Activated CD4-positive, alpha-beta T cell treated with anti-CD3 and anti-CD28 coated beads for 48 hours (primary cell): ENCODE measurements around the gene TMEM59.
A peak's percentile ranks its signal among the peaks of the same experiment; 100 is the strongest.
"Not testable (repeated sequence)": the region's sequence is repeated elsewhere in the genome, so short reads cannot be mapped to it uniquely, and the experiment has no call there.

Experiments used
- DNase-seq: peaks from one replicate; pipeline ENCODE4 v3.0.0-alpha.2; 2020

Gene TMEM59, protein sequence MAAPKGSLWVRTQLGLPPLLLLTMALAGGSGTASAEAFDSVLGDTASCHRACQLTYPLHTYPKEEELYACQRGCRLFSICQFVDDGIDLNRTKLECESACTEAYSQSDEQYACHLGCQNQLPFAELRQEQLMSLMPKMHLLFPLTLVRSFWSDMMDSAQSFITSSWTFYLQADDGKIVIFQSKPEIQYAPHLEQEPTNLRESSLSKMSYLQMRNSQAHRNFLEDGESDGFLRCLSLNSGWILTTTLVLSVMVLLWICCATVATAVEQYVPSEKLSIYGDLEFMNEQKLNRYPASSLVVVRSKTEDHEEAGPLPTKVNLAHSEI

DNA sequence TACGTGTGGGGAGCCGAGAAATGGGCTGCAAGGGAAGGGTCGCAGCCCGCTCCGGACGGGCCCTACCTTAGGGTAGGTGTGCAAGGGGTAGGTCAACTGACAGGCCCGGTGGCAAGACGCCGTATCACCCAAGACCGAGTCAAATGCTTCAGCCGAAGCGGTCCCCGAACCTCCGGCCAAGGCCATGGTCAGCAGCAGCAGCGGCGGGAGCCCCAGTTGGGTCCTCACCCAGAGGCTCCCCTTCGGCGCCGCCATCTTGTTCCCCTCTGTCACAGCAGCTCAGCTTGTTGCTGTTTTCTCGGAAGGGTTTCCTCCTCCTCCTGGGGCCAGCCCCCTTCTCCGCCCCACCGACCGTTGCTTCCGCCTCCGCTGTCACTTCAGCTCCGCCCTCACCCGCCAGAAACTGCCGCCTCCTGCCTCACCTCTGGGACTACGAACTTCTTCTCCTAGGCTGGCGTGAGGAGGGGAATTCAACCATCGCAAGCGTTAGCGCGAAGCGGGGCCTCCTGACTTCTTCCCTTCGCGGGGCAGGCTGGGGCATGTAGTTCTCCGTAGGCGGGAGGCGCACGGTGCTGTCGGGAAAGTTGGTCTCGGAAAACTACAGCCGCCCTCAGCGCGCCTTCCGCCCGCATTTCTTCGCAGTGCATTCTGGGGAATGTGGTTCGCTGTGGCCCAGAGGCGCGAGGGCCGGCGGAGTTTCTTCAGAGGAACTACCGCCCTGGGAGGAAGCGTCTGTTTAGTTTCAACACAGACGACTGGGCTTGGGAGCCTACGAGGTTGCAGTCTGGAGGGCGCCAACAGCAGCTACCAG lies at the start of gene TMEM59, which contains the start of gene TCEANC2:
TSS of gene TMEM59 (minus strand) at position 271 of the 811 bp plus-strand sequence. CDS start at position 255, 16 bp downstream.
TSS of gene TCEANC2 (plus strand) at position 675 of the 811 bp plus-strand sequence. CDS start 815 bp downstream, outside the sequence.
- DNase-seq = peak; percentile 98

DNA sequence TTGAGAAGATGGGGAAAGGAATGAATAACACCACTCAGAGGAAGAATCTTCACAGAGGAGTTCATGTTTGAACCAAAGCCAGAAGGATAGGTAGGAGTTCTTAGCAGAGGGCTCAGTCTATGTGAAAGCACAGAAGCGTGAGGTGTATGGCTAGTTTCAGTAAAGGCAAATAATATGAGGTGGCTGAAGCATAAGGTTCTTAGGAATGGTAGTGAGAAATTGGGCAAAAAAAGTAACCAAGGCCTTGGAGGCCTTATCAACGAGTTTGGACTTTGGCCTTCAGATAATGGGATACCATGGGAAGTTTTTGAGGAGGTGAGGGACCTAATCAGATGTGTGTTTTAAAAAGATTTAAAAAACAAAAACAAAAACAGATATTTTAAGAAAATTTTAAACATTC lies 47.5 kb upstream of the TMEM59 start:
- no peak for DNase-seq

DNA sequence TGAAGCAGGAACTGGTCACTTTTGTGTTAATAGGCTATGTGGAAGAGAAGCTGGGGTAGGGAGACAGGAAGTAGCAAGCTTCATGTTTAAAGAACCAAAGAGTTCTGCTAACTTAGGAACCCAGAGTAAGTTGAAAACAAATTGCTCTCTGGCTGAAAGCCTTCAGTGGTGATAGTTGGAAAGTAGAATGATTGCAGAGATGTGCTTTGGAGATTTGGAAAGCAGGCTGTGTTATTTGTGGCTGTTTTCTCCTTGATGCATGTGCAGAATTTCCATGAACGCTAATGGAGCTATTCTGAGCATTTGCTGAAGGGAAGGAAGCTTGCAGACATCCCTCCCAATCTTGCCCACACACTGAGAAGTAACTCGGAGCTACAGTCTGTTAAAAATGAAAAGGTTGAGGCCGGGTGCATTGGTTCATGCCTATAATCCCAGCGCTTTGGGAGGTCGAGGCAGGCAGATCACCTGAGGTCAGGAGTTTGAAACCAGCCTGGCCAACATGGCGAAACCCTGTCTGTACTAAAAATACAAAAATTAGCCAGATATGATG lies 46.1 kb upstream of the TMEM59 start:
- no peak for DNase-seq

DNA sequence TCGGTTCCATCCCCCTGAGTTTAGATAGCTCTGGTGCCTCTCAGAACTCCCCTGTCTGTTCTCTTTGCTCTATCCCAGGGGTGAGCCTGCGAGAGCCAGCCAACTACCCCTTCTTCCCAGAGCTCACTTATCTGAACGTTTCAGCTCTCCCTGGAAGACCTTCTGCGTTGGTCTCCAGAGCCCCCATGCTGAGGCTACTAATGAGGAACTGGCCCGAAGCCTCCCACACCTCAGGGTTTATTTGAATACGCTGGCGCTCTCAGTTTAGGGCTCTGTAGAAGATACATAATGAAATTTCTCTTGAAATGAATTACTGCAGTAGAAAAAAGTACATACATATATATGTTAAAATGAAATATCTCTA lies 43.9 kb upstream of the TMEM59 start:
- no peak for DNase-seq

DNA sequence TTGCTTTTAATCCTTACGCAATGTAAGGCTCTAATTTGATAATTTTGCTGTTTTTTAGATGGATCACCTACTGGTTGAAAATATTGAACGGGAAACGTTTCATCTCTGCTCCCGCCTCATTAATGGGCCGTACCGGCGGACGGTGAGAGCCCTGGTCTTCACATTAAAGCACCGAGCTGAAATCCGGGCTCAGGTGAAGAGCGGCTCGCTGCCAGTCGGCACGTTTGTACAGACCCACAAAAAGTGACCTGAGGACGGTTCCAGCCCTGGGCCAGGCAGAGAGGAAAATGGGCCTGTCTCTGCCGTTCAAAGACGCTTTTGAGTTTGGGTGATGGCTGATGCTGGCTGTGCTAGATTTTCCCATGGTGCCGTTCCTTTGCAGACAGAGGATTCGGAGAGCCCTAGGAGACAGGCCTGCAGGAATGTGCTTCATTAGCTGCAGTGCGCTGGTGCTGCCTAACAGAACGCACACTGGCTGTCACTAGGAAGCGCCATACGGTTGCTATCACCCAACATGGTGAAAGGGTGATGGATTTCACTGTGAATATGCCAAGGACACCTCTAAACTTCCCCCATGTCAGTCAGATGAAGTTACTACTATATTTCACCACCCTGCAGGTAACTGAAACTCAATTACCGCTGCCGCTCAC lies 43.3 kb upstream of the TMEM59 start:
- DNase-seq = no peak

DNA sequence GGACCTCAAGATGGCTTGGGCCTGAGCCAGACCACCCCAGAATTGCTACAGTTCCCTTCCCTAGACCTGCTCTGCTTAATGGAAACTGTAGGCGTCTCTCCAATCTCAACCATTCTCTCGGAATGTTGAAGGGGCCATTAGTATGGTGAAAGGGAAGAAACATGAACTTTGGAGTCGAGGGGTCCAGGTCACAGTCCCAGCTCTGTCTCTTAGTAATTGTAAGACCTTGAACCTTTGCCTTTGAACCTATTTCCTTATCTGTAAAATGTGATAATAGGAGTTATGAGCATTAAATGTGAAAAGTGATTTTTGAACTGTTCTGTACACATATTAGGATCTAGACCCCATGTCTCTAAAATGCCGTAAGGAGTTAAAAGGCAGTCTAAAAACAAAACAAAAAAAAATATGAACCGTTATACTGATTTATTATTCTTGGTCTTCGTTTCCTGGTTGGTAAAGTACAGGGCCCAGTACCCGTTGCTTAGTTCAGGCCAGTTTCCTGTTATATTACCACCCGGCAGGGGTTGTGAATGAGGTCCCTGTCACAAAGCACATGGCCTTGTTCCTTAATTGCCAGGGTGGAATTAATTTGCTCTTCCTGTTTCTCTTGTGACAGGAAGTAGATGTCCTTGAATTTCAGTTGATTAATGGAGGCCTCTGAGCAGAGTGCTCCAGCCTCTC lies 42.7 kb upstream of the TMEM59 start:
- DNase-seq = no peak

DNA sequence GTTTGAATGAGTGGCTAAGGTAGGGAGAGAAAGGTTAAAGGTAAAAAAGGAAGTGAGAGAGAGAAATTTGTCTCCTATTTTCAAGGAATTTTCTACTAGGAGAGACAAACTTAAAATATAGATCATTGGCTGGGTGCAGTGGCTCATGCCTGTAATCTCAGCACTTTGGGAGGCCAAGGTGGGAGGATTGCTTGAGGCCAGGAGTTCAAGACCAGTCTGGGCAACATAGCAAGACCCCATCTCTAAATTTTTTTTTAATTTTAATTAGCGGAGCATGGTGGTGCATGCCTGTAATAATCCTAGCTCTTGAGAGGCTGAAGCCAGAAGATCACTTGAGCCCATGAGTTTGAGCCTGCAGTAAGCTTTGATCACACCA lies 41.7 kb upstream of the TMEM59 start:
- not testable (repeated sequence) for DNase-seq

DNA sequence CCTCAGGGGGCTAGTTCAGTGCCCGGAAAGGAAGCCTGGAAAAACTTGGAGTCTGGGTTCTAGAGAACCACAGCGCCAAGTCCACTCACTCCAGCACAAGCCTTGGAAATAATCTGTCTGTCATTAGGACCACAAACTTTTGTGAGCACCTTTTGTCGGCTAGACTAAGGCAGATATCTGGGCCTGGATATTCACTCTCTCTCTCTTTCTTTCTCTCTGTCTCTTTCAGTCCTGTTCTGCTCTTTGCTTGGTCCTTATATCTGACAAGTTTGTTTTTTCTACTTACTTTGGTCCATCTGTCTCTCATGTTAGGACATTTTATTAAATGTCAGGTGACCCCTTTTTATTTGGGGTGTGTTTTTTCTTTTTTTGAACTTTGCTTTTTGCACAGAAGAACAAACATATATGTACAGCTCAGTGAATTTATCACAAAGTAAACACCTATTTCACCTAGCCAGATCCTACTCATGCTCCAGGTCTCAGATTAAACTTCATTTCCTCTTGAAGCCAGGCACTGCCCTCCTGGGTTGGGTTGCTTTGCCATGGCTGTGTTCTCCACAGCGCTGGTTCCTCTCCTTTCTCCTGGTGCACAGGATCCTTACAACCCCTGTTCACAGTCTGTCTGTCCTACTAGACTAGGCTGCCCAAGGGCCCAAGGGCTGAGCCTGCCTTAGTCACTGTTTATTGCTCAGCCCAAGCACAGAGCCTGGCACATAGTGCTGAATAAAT lies 41.2 kb upstream of the TMEM59 start:
- no peak for DNase-seq

DNA sequence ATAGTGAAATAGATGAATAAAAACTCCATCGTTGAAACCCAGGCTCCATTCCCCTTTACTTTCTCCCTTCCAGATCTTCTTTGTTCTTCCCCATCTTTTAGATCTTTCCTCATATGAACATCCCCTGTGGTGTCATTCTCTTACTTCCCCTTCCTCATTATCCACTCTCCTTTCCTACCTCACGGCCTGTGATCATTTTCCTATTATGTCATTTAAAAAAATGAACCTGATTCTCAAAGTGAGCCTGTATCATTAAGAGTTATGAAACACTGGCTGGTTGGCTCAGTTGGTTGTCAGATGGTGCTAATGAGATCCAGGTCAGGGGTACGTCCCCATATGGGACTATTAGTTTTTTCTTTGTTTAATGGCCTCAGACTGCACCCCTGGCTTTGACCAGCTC lies 38.7 kb upstream of the TMEM59 start:
- no peak for DNase-seq

DNA sequence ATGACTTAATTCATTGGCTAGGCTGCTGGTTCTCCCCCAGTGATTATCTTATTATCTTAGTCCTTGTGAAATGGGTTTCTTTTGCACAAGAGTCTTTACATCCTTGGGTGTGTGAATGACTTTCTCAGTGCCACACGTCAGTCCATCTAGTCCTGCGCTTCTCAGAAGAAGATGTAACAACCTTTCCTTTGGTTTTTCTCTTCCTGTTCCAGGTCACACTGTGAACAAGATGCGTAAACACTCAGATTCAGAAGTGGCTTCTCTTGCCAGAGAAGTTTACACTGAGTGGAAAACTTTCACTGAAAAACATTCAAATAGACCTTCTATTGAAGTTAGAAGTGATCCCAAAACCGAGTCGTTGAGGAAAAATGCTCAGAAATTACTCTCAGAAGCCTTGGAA lies 35.4 kb upstream of the TMEM59 start:
- DNase-seq = no peak

DNA sequence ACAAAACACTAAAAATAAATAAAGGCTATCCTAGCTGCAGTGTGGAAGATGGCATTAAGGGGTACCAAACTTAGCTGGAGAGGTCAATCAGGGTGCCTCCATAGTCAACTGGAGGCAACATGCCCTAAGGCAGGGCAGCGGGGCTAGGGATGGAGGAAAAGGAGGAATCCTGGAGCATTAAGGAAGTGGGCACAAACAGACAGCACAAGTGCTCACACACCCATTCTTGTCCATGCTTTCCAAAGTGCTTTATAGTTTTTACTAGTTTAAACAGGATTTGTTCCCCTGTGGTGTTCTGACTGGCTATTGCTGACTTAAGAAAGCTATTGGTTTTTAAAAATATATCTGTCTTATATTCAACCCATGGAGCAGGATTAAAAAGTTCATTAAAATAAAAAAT lies 33.8 kb upstream of the TMEM59 start:
- DNase-seq = no peak

DNA sequence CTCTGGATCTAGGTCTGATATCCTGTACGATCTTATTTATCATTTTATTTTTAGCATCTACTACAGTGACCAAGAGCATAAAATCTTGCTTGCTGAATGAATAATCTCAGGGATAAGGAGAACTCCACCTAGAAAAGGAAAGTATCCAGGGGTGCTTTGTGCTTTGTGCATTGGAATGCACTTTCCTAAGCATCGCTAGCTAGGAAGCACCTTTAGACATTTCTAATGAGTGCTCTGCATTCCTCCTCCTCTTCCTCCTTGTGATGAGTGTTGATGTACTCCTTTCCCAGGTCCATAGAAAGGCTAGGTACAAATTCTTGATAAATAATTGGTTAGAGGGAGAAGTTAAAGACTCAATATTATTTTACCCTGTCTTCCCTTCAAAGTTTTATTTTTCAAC lies 31.8 kb upstream of the TMEM59 start:
- no peak for DNase-seq

DNA sequence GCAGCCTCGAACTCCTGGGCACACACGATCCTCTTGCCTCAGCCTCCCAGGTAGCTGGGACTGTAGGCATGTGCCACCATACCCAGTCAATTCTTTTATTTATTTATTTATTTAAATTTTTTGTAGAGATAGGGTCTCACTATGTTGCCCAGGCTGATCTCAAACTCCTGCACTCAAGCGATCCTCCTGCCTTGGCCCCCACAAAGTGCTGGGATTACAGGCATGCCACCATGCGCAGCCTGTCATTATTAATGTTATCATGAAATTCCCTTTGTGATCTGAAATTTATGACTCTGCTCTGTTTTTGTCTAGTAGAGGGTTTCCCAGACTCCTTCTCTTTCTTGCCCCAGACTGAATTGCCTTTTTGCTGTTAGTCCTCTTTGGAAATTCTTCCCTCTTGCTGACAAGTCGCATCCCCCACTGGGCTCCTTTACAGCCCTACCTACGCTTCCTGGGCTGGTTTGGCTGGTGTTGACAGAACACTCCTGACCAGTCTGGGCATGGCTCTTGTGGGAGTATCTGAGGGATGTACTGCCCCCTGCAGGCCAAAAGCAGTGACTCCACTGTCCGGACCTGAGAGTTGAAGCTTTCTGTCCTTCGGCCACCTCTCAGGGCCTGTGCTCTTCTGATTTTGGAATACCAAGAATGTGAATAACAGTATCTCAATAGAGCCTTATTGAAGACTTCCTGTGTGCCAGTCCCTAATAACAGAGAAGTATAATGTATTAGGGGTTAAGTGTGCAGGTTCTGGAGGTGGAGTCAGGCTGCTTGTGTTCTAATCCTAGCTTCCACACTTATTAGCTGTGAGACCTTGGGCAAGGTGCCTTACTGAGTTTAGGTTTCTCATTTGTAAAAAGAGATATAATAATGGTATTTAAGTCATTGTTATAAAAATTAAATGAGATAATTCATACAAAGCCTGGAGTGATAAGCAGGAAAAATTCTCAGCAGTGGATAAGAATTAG lies 28.6 kb upstream of the TMEM59 start:
- DNase-seq = peak; percentile 76

DNA sequence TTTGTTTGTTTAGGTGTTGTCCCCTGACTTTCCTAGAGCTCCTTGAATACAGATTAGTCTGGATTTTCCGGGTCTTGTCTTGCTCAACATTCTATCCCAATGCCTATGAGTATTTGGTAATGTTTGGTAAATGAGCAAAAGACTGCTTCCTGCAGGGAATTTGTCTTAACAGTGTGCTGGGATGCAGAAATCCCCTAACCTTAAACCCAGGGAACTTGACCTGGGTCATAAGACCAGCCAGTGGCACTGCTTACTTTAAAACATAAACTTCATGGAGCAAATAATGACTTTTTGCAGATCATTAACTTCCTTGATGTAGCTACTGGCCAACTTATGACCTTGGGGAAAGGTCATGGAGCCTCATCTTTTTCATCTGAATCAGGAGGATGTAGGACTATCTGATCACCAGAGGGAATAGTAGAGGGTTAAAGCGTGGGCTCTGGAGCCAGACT lies 27.6 kb upstream of the TMEM59 start:
- DNase-seq = no peak

DNA sequence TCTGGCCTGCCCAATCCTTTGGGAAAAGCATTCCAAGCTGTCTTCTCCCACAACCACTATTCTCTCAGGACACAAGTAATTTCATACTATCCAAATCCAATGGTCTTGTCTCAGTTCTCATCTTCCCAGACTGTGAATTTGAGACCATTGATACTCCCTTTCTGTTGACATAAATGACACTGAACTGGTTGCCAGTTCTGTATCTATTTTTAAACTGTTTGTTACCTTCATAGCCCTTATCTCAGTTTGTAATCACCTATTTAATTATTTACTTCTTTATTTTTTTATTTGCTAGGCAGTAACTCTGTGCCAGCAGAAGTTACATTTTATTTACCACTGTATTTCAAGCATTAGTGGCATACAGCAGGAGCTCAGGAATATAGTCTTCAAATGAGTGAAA lies 24.4 kb upstream of the TMEM59 start:
- DNase-seq = no peak

DNA sequence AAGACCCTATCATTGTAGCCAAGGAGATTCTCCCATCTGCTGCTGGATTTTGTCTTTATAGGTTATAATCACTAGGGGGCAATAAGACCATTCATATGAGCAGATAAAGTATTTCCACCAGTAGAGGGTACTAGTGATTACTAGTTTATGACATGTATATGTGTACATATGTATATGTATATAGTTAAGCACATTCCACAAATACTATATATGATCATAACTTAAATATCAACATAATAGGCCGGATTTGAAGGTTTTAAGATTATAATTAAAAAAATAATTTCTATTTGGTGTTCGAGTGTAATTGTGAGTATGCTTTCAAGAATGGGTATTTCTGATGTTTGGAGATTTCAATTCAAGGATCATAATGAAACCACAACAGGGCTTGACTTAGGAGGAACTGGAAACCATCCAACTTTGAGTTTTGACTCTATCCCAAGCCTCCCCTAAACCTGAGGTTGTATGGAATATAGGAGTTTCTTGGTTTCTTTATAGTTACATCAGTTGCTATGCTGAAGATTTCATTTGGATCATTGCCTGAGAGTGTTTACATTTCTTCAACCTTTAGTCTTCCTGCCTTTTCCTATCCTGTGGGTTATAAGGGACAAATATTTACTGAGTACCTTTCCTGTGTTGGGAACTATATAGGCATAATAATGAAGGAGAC lies 17.3 kb upstream of the TMEM59 start:
- no peak for DNase-seq

DNA sequence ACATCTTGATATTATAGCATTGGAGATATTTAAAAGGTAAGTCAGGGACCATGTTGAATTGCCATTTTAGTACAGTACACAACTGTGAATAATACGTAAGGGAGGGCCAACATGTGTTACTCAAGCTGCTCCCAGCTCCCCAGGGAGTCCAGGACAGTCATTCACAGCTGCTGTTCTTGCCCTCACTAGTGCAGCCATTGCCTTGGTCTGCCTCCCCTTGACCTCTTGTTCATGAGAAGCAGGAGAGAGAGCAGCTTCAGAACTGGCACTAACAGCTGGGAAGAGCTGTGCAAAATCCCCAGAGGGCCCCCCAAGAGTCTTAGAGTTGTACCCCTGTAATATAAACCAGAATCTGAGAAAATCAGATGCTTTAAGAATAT lies 16.8 kb upstream of the TMEM59 start:
- no peak for DNase-seq

DNA sequence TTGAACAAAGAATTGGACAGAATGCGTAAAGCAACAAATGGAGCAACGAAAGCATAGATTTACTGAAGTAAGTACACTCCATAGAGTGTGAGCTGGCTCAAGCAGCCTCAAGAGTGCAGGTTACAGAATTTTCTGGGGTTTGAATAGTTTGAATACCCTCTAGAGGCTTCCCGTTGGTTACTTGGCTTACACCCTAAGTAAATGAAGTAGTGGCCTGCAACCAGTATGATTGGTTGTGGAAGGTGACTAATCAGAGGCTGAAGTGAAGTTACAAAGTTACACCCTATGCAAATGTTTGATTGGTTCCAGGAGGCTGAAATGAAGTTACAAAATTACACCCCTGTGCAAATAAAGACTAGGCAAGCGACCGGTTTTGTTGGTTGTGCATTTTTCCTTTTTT lies 11.3 kb upstream of the TMEM59 start:
- no peak for DNase-seq

DNA sequence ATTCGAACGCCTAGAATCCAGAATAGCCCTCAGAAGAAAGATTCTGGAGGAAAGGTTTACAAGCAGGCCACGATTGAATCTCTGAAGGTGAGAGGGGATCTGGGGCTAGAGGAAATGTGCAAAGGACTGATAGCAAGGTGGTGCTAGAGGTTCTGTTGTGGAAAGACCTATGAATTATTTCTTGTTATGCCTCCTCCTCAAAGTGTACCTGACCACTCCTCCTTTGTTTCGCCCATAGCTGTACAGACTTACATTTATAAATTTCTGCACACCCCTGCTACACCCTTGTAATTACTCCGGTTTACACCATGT lies 1.4 kb upstream of the TMEM59 start:
- no peak for DNase-seq

DNA sequence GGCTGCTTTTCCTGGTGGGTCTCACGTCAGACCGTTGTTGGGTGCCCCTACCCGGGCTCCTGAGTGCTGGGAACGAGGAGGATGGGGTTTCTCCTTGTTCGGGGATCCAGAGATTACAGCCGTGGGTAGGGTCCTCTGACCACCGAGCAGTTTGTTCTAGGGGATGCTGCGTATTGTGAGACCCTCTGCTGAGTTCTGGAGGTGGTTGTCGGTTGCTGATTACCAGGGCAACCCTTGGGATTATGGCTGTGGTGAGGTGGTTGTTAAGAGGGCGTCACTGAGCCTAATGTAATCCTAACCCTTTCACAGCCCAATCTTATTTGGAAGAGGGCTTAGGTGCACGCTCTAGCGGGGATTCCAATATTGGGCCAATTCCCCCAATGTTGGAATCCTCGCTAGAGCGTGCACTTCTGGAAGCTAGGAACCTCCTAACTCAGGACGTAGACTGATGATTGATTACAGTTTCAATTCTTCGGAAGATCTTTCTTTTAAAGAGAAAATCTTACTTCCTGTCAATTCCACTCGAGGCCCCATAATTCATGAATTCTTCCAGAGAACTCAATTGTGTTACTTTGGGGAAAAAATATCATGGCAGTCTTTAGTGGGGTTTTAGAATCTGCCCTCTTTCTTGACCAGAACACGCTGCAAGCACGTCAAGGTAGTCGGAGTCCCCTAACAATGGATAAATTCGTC lies 887 bp upstream of the TMEM59 start:
- peak; percentile 12 for DNase-seq
